ENCODE results near the gene ELOVL6. TPM values are rescaled to one million over a fixed set of nuclear protein-coding genes. Genes with fewer than 3 reads are reported as not detected.
A peak's percentile ranks its signal among the peaks of the same experiment; 100 is the strongest.
"Not testable (repeated sequence)": the region's sequence is repeated elsewhere in the genome, so short reads cannot be mapped to it uniquely, and the experiment has no call there.

The ELOVL6 gene
- total RNA-seq, 1 donor from 2014 or later = 25.5 TPM

DNA sequence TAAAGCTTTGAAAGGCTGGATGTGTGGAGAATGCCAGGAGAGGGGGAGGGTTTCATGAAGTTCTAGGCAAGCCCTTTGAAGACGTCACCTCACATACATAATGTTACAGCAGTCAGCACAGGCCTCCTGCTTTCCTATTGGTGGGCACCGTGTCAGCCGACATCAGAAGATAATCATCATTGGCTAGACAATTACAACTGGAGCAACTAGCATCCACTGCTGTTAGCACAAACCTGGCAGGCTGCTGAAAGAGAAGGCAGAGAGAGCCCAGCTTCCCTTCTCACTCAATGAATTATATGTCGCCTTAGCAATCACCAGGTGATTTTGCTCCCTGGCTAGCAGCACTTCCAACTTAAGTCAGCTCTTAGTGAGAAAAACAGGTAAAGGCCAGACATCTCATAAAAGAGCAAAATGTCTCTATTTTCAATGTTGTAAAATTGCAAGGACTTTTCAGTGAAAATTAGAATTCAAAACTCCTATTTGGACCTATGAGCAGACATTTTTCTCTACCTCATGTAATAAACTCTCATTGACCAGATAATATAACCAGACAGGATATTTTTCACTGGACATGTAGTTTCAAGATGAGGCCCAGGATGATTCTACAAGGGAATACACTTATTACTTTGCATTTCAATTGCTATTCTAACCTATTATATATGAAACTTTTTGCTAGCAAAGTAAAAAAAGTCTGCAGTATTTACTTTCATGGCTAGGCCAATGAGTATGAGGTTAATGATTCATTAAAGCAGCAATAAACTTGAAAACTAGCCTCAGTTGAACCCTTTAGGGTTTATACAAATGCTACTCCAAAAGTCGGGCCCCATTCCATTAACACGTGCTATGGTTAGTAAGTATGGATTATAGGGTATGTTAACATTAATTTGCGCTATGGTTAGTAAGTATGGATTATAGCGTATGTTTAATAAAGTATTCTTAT lies 4.3 kb downstream of the ELOVL6 start:
- H3K9me3 Mint-ChIP-seq (ENCODE audit: unreplicated experiment) = no peaks in the 10 kb centered on the region
- peak overlapping the region; percentile 75 for H3K27ac Mint-ChIP-seq (ENCODE audit: unreplicated experiment)
- Histone ChIP-seq H3K4me2 (ENCODE audit: low read length) (peak overlapping the region; percentile 43), H3K36me3 (ENCODE audit: insufficient read depth, low read length) (no peaks in the 10 kb centered on the region), H3K27ac (ENCODE audit: low read depth, low read length) (peak overlapping the region; percentile 40), H3K27me3 (ENCODE audit: insufficient read depth, low read length) (no peaks in the 10 kb centered on the region), H4K20me1 (ENCODE audit: insufficient read depth, low read length) (no peaks in the 10 kb centered on the region), H3K9me3 (ENCODE audit: insufficient read depth, low read depth, low read length) (no peaks in the 10 kb centered on the region), H3K4me3 (ENCODE audit: insufficient read depth, low read depth, low read length) (no peak overlapping the region), H2AFZ (ENCODE audit: low read depth, low read length) (no peak overlapping the region), H3K79me2 (ENCODE audit: insufficient read depth, low read length) (peaks cover 61% of the 10 kb centered on the region), H3K9ac (ENCODE audit: low read length) (peak overlapping the region; percentile 40), H3K4me1 (ENCODE audit: insufficient read depth, low read length) (peaks cover 19% of the 10 kb centered on the region)
- FAIRE-seq = no peak
- peaks cover 17% of the 10 kb centered on the region for H3K4me1 Mint-ChIP-seq (ENCODE audit: low read depth, unreplicated experiment)
- no peak for TF ChIP-seq EZH2 (IDR thresholded peaks at IDR 0.05; ENCODE audit: insufficient read depth, low read length)
- TF ChIP-seq, protein P1, sequence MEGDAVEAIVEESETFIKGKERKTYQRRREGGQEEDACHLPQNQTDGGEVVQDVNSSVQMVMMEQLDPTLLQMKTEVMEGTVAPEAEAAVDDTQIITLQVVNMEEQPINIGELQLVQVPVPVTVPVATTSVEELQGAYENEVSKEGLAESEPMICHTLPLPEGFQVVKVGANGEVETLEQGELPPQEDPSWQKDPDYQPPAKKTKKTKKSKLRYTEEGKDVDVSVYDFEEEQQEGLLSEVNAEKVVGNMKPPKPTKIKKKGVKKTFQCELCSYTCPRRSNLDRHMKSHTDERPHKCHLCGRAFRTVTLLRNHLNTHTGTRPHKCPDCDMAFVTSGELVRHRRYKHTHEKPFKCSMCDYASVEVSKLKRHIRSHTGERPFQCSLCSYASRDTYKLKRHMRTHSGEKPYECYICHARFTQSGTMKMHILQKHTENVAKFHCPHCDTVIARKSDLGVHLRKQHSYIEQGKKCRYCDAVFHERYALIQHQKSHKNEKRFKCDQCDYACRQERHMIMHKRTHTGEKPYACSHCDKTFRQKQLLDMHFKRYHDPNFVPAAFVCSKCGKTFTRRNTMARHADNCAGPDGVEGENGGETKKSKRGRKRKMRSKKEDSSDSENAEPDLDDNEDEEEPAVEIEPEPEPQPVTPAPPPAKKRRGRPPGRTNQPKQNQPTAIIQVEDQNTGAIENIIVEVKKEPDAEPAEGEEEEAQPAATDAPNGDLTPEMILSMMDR (IDR thresholded peaks at IDR 0.05; ENCODE audit: insufficient read depth, low read depth, low read length) = no peak
- H3K4me3 Mint-ChIP-seq (ENCODE audit: unreplicated experiment) = no peak overlapping the region
- DNase-seq (ENCODE audit: low read depth) = peak; percentile 97
- no peaks in the 10 kb centered on the region for H3K27me3 Mint-ChIP-seq (ENCODE audit: low read depth, unreplicated experiment)
- no peaks in the 10 kb centered on the region for H3K36me3 Mint-ChIP-seq (ENCODE audit: low read depth, unreplicated experiment)

DNA sequence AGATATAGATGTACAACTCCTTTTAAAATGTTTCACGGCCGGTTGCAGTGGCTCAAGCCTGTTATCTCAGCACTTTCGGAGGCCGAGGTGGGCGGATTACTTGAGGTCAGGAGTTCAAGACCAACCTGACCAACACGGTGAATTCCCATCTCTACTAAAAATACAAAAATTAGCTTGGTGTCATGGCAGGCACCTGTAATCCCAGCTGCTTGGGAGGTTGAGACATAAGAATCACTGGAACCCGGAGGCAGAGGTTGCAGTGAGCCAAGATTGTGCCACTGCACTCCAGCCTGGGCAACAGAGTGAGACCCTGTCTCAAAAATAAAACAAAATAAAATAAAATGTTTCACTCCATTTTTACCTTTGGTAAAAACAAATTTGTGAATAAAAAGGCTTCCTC lies 5.1 kb downstream of the ELOVL6 start:
- not testable (repeated sequence) for H3K9me3 ChIP-seq (ENCODE audit: insufficient read depth, low read depth, low read length); H3K4me3 ChIP-seq (ENCODE audit: insufficient read depth, low read depth, low read length); H3K36me3 Mint-ChIP-seq (ENCODE audit: low read depth, unreplicated experiment); H3K4me3 Mint-ChIP-seq (ENCODE audit: unreplicated experiment); H3K4me2 ChIP-seq (ENCODE audit: low read length); H3K27me3 ChIP-seq (ENCODE audit: insufficient read depth, low read length); FAIRE-seq; H2AFZ ChIP-seq (ENCODE audit: low read depth, low read length); H3K9ac ChIP-seq (ENCODE audit: low read length); H3K9me3 Mint-ChIP-seq (ENCODE audit: unreplicated experiment); DNase-seq (ENCODE audit: low read depth); H3K36me3 ChIP-seq (ENCODE audit: insufficient read depth, low read length); H4K20me1 ChIP-seq (ENCODE audit: insufficient read depth, low read length); H3K27ac ChIP-seq (ENCODE audit: low read depth, low read length); H3K27me3 Mint-ChIP-seq (ENCODE audit: low read depth, unreplicated experiment)
- Histone ChIP-seq H3K4me1 (ENCODE audit: insufficient read depth, low read length) (peaks cover 19% of the 10 kb centered on the region), H3K79me2 (ENCODE audit: insufficient read depth, low read length) (peaks cover 64% of the 10 kb centered on the region)
- H3K4me1 Mint-ChIP-seq (ENCODE audit: low read depth, unreplicated experiment) = peaks cover 16% of the 10 kb centered on the region
- peak overlapping the region; percentile 75 for H3K27ac Mint-ChIP-seq (ENCODE audit: unreplicated experiment)

DNA sequence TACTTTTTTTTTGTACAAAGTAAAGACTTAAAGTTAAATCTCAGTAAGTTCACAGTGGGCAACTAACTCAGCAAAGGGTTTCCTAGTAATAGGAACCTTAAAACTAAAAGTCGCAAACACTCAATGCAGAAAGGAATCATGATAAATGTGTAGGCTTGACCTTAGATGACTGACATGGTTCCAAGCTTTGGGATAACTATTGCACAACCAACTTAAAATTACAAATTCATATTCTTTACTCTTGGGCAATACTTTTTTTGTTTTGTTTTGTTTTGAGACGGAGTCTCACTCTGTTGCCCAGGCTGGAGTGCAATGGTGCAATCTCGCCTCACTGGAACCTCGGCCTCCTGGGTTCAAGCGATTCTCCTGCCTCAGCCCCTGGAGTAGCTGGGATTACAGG lies 8.2 kb downstream of the ELOVL6 start:
- Histone ChIP-seq H3K9ac (ENCODE audit: low read length) (no peak overlapping the region), H3K27me3 (ENCODE audit: insufficient read depth, low read length) (no peaks in the 10 kb centered on the region), H3K9me3 (ENCODE audit: insufficient read depth, low read depth, low read length) (no peaks in the 10 kb centered on the region), H4K20me1 (ENCODE audit: insufficient read depth, low read length) (no peaks in the 10 kb centered on the region), H3K79me2 (ENCODE audit: insufficient read depth, low read length) (peaks cover 49% of the 10 kb centered on the region), H3K4me2 (ENCODE audit: low read length) (no peak overlapping the region), H2AFZ (ENCODE audit: low read depth, low read length) (no peak overlapping the region), H3K27ac (ENCODE audit: low read depth, low read length) (no peak overlapping the region), H3K4me3 (ENCODE audit: insufficient read depth, low read depth, low read length) (no peak overlapping the region), H3K36me3 (ENCODE audit: insufficient read depth, low read length) (no peaks in the 10 kb centered on the region), H3K4me1 (ENCODE audit: insufficient read depth, low read length) (peaks cover 14% of the 10 kb centered on the region)
- Mint-ChIP-seq H3K9me3 (ENCODE audit: unreplicated experiment) (no peaks in the 10 kb centered on the region), H3K36me3 (ENCODE audit: low read depth, unreplicated experiment) (no peaks in the 10 kb centered on the region), H3K27me3 (ENCODE audit: low read depth, unreplicated experiment) (no peaks in the 10 kb centered on the region), H3K4me3 (ENCODE audit: unreplicated experiment) (no peak overlapping the region), H3K27ac (ENCODE audit: unreplicated experiment) (no peak overlapping the region), H3K4me1 (ENCODE audit: low read depth, unreplicated experiment) (peaks cover 10% of the 10 kb centered on the region)
- no peak for DNase-seq (ENCODE audit: low read depth)
- TF ChIP-seq, protein P1 (IDR thresholded peaks at IDR 0.05; ENCODE audit: insufficient read depth, low read depth, low read length) = no peak
- FAIRE-seq = no peak
